ENCODE data around the gene ZNF554. TPM values are rescaled to one million over a fixed set of nuclear protein-coding genes. Genes with fewer than 3 reads are reported as not detected.

ZNF554 gene
- total RNA-seq, 1 donor from 2014 or later: 4.2 TPM

GRCh38 chr19:2883686-2884439, 64.2 kb downstream of the ZNF554 start:
- no peak overlapping the region for H3K27ac ChIP-seq
- intact Hi-C loops (cut with DNase I): no loop called here
- no peak for TF ChIP-seq CTCF (IDR thresholded peaks at IDR 0.05)
- DNase-seq: no peak
- no peaks in the 10 kb centered on the region for H3K36me3 ChIP-seq
- H3K4me1 ChIP-seq: peaks cover 9% of the 10 kb centered on the region
- no peak for ATAC-seq
- H3K27me3 ChIP-seq (ENCODE audit: low read depth): no peaks in the 10 kb centered on the region
- peaks cover 4% of the 10 kb centered on the region for H3K9me3 ChIP-seq
- no peak overlapping the region for H3K4me3 ChIP-seq

GRCh38 chr19:2885736-2886135, 66.1 kb downstream of the ZNF554 start:
- Histone ChIP-seq H3K27me3 (ENCODE audit: low read depth) (no peaks in the 10 kb centered on the region), H3K9me3 (no peaks in the 10 kb centered on the region), H3K36me3 (no peaks in the 10 kb centered on the region), H3K27ac (no peak overlapping the region), H3K4me3 (no peak overlapping the region), H3K4me1 (peaks cover 9% of the 10 kb centered on the region)
- TF ChIP-seq CTCF (IDR thresholded peaks at IDR 0.05): no peak
- no peak for ATAC-seq
- intact Hi-C loops (cut with DNase I): no loop called here
- DNase-seq: no peak

Other genes with a start within 250 kb of the ZNF554 start
- 6.2 TPM for gene GNG7, start 117.2 kb upstream of the ZNF554 start, total RNA-seq
- gene DIRAS1, start 98.5 kb upstream of the ZNF554 start, total RNA-seq: 0.71 TPM
- 24.4 TPM for gene SLC39A3, start 79.9 kb upstream of the ZNF554 start, total RNA-seq
- gene SGTA, start 36.6 kb upstream of the ZNF554 start, total RNA-seq: 41.6 TPM
- gene THOP1, start 34.4 kb upstream of the ZNF554 start, total RNA-seq: 34.9 TPM
- gene ZNF555, start 21.6 kb downstream of the ZNF554 start, total RNA-seq: 7.7 TPM
- gene ZNF556, start 47.5 kb downstream of the ZNF554 start, total RNA-seq: not detected
- gene ZNF57, start 81.1 kb downstream of the ZNF554 start, total RNA-seq: 5.1 TPM
- gene ZNF77, start 125.1 kb downstream of the ZNF554 start, total RNA-seq: 5.3 TPM
- 4.2 TPM for gene TLE6, start 157.7 kb downstream of the ZNF554 start, total RNA-seq
- 42.7 TPM for gene TLE2, start 209.4 kb downstream of the ZNF554 start, total RNA-seq
- 413 TPM for gene TLE5, start 242.6 kb downstream of the ZNF554 start, total RNA-seq

Measured in lower lobe of right lung (tissue), 2 donors.